SIG-M5 treated with dmso at 0.1 percent for 504 hours (cell line): ENCODE data around the gene PLCB4.
"Not testable (repeated sequence)": the region's sequence is repeated elsewhere in the genome, so short reads cannot be mapped to it uniquely, and the experiment has no call there.

Source experiments
- DNase-seq: peaks from one replicate; lab custom pipeline; 2025; ENCODE audit not compliant: unreplicated experiment; lab: John Stamatoyannopoulos, UW

The PLCB4 gene

GRCh38 chr20:9349249-9349648 lies 280.4 kb downstream of the PLCB4 start:
- no peak for DNase-seq

DNA sequence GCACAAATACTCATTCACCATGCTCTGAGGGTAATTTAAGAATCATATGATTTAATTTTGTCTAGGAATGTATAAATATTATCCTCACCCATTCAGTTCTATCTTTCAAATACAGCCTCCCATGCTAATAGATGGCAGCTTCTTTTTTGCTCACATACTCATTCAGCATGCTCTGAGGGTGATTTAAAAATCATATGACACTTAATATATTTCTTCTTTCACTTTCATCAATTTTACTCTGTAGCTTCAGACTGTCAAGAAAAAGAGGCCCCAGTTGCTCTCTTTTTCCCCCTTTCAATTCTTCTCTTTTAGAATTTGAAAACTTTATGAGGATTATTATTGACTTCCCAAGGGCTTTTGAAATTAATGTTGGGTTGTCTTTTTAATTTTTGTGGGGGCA lies 283.9 kb downstream of the PLCB4 start:
- DNase-seq = no peak

DNA sequence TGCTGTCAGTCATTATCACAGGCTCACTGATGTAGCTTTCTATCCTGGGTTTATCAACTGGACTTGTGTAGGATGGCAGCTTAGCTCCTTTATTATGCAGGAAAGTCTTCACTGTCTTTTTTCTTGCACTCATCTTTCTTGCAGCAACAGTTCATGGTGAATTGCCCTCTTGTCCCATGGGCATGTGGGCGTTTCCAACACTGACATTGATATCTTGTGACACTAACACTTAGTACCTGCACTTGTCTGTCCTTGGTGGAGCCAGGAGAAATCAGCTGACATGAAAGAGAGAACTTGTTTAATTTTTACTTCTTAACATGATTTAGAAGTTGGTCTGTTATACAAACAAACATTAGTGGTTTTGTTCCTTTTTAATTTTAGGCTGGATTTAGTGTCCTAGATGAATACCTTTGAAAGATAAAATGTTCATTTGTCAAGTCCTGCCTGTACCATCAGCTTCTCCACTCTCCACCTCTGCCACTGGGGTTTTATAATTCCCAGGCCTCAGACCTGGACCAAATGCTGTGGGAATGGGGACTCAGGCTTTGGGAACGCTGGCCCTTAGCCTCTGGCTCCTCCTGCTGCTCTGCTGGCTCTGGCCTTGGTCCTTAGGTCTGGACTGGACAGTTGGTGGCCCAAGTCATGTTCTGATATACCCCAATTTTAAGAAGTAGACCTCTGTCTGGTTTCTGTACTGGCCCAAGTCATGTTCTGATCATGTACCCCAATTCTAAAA lies 284.5 kb downstream of the PLCB4 start:
- no peak for DNase-seq

DNA sequence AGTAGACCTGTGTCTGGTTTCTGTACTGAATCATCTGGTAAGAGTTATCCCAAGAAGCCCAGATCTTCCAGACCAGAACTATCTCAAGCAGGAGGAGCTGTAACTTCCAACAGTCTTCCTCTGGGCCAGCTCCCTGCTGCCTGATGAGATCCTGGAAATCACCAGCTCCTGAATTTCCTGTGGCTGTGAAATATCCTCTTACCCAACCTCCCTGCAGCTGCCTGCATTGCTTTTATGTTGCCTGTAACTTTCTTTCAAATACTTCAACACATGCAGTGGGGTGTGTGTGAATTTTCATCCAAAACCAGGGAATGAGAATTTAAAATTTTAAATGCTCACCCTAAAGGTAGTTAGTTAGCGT lies 285.0 kb downstream of the PLCB4 start:
- no peak for DNase-seq

GRCh38 chr20:9354579-9354978 lies 285.7 kb downstream of the PLCB4 start:
- DNase-seq = no peak

DNA sequence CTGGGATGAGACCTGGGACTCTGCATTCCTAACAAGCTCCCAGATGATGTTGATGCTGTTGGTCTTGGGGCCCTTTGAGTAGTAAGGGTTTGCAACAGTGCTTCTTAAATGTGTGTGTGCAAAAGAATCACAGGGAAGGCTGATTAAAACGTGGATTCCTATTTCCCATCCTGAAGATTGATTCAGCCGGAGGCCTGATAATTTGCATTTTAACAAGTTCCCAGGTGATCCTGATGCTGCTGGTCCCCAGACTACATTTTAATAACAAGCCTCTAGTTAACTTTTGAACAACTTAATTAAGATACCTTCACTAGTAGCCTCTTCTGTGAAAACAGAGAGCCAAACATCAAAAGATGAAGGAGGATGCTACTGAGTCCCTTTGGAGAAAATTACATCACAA lies 289.1 kb downstream of the PLCB4 start:
- DNase-seq = no peak

DNA sequence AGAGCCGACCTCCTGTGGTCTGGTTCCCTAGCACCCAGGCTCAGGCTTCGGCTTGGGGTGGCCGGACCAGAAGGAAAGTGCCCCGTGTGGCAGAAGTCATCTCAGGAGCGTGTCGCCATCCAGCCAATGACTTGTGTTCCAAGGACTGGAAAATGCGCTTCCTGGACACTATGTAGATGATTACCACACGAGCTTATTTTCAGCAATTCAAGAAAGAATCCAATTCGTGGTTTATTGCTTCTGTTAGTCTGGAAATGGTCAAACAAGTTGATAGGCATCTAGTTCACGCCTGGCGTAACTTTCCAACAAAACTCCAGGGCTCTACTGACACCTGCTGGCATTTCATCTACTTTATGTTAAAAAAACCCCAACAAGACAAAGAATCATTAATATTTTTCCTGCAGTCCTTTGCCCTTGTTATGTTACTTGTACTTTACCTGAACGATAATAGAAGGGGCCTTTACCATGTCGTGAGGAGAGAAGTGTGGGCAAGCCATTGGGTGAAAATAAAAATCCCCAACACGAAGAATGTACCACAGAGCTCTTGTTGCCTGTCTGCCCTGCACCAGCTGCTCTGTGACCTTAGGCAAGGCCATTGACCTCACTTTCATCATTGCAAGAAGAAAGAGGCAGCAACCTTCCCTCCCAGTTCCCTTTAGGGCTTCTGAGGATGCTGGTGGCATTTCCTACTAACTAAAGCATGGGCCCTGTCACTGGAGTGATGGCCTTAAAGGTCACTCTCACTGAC lies 290.8 kb downstream of the PLCB4 start:
- peak; percentile 30 for DNase-seq

DNA sequence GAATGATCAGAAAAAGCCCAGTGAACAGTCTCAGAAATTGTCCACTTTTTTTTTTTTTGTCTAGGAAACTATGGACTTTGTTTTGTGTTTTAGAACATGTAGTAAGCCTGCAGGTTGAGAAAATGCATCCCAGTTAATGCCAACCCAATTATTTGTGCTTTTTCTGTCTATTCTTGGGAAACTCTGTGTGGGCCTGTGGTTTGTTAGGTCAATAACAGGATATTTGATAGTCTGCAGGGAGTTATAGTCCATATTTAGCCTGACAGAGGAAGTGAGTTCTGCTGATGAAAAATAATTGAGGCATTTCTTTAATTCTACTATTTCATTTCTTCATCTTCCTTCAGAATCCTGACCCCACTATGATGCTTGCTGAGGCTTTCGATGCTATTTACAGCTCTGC lies 291.5 kb downstream of the PLCB4 start:
- no peak for DNase-seq

- no peak for DNase-seq
These were observed 294.8 kb downstream of the PLCB4 start for GRCh38 chr20:9363673-9364072.

GRCh38 chr20:9367328-9367727 lies 298.4 kb downstream of the PLCB4 start:
- DNase-seq = no peak

DNA sequence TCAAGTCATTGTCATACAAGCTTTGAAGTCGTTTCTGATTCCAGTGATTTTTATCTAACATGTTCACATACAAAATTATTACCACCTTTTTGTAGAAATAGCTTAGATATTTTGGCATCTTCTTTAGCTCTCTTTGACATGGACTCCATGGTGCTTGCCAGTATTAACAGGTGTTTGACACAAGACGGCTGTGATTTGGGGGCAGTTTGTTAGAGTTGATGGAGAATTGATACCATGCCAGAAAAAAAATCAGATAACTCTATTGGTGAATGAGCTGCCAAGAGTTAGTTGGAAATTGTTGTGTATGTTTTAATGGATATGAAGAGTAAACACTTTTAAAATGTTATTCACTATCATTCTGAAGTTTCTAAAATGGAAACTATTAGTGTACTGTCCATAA lies 298.9 kb downstream of the PLCB4 start:
- no peak for DNase-seq

DNA sequence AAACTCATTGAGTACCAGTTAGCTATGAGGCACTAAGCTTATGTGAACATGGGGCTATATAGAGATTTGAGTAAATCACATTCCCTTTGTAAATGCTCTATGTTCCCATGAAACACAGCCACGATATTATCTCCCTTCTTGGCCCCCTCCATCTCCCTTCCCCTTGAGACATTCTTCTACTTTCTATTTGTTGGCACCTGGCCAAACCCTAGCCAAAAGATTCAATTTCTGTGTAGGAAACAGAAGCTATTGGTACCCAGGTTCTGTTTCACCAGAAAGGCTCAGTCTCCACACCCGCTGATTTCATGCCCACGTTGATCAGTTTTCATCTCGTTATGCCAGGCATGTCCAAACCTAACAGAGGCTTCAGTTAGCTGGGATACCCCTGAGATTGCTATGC lies 300.0 kb downstream of the PLCB4 start:
- DNase-seq = no peak

GRCh38 chr20:9369557-9369956 lies 300.7 kb downstream of the PLCB4 start:
- no peak for DNase-seq

GRCh38 chr20:9374072-9374471 lies 305.2 kb downstream of the PLCB4 start:
- DNase-seq = no peak

DNA sequence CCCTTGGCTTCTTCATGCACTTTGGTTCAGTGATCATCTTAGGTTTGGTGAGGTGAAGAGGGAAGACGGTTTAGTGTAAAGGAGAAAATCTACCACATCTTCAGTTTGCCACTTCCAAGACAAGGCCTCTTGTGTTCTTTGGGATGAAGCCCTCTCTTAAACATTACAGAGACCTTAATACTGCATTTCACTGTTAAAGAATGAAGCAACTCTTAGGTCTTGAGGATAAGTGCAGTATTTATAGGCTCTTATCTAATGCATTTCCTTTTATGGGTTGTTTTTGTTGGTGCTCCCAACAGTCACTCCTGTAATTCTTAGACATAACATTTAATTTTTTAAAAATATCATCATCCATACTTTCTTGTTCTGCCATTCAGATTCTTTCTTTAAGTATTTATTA lies 305.6 kb downstream of the PLCB4 start:
- DNase-seq = no peak

- no peak for DNase-seq
These were observed 306.4 kb downstream of the PLCB4 start for GRCh38 chr20:9375221-9375681.

GRCh38 chr20:9377007-9377406 lies 308.1 kb downstream of the PLCB4 start:
- DNase-seq = no peak

DNA sequence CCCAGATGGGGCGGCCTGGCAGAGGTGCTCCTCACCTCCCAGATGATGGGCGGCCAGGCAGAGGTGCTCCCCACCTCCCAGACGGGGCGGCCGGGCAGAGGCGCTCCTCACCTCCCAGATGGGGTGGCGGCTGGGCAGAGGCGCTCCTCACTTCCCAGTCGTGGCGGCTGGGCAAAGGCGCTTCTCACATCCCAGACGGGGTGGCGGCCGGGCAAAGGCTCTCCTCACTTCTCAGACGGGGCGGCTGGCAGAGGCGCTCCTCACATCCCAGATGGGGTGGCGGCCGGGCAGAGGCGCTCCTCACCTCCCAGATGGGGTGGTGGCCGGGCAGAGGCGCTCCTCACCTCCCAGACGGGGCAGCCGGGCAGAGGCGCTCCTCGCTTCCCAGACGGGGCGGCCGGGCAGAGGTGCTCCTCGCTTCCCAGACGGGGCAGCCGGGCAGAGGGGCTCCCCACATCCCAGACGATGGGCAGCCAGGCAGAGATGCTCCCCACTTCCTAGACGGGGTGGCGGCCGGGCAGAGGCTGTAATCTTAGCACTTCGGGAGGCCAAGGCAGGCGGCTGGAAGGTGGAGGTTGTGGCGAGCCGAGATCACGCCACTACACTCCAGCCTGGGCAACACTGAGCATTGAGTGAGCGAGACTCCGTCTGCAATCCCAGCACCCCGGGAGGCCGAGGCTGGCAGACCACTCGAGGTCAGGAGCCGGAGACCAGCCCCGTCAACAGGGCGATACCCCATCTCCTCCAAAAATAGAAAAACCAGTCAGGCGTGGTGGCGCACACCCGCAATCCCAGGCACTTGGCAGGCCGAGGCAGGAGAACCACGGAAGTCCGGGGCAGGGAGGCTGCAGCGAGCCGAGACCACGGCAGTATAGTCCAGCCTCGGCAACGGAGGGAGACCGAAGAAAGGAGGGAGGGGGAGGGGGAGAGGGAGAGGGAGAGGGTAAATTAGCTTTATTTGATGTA lies 316.7 kb downstream of the PLCB4 start:
- DNase-seq = not testable (repeated sequence)

DNA sequence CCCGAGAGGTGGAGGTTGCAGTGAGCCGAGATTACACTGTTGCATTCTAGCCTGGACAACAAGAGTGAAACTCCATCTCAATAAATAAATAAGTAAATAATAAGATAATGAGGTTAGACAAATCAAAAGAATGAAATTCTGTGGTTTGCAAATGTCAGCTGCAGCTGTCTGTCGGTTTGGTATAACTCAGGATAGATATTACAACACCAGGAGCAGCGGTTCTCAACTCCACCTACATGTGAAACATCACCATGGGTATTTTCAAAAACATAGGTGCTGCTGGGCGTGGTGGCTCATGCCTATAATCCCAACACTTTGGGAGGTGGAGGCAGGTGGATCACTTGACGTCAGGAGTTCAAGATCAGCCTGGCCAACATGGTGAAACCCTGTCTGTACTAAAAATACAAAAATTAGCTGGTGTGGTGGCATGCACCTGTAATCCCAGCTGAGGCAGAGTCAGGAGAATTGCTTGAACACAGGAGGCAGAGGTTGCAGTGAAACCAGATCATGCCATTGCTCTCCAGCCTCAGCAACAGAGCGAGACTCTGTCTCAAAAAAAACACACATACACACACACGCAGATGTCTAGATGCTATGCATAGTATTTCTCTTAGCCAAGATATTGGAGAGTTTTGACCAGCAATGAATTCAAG lies 319.4 kb downstream of the PLCB4 start:
- DNase-seq = no peak

DNA sequence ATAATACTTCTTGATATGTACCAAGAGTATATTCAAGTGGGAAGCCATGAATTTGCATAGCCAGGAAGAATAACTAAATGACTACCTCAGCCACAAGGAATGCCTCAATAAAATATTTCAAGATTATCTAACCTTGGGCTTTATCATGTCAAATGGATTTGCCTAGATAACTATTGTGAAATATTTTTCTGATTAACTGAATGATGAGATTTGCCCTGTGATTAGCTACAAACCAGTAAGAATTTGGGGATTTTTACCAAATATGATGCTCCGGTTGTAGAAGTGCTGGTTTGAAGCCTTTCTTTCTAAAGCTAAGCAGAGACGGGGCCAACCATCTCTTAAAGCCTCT lies 319.9 kb downstream of the PLCB4 start:
- DNase-seq = no peak

DNA sequence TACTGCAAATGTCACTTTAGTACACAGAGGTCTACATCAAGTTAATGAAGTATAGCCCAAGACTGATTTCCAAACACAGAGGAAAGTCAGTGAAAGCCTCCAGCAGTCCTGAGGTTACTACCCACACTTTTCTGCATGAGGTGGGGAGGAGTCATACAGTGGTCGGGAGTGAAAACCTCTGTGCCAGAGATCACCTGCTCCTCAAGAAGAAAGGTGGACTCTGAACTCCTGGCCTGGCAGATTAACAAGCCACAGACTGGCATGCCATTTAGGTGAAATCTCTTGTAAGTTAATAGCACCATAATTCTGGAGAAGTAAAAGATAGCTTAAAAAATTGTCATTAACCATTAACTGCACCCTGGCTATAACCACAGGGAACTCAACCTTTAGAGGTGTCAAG lies 320.5 kb downstream of the PLCB4 start:
- DNase-seq = no peak
